Measurements from ENCODE around the gene NATD1.
"Not testable (repeated sequence)": the region's sequence is repeated elsewhere in the genome, so short reads cannot be mapped to it uniquely, and the experiment has no call there.

- not testable (repeated sequence) for TF ChIP-seq POLR2AphosphoS5 (IDR thresholded peaks at IDR 0.05; ENCODE audit: low read depth, low read length); CTCF (IDR thresholded peaks at IDR 0.05)
Measured at GRCh38 chr17:21227277-21227676, 25.9 kb downstream of the NATD1 start.

Measured in SK-N-SH (cell line).